ENCODE data around the gene TADA1.

DNA sequence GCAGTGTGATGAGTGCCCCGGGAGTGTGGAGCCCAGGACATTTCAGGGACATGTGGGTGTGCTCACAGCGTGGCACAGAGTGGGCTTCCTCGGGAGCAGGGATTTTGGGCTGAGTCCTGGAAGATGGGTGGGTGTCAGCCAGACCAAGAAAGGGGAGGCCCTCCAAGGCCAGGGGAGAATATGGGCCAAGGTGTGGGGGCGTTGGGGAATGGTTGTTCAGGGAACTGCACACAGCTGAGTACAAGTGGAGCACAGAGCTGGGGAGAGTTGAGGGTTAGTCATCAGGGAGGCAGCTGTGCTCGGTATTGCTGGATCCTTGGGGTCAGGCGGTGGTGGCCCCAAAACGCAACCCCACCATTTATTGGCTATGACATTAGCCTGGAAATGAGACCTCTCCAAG is 31.3 kb downstream of the TADA1 start:
- TF ChIP-seq, protein P1, sequence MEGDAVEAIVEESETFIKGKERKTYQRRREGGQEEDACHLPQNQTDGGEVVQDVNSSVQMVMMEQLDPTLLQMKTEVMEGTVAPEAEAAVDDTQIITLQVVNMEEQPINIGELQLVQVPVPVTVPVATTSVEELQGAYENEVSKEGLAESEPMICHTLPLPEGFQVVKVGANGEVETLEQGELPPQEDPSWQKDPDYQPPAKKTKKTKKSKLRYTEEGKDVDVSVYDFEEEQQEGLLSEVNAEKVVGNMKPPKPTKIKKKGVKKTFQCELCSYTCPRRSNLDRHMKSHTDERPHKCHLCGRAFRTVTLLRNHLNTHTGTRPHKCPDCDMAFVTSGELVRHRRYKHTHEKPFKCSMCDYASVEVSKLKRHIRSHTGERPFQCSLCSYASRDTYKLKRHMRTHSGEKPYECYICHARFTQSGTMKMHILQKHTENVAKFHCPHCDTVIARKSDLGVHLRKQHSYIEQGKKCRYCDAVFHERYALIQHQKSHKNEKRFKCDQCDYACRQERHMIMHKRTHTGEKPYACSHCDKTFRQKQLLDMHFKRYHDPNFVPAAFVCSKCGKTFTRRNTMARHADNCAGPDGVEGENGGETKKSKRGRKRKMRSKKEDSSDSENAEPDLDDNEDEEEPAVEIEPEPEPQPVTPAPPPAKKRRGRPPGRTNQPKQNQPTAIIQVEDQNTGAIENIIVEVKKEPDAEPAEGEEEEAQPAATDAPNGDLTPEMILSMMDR (IDR thresholded peaks at IDR 0.05; ENCODE audit: low read depth, low read length) = no peak
- TF ChIP-seq EZH2phosphoT487 (IDR thresholded peaks at IDR 0.05; ENCODE audit: low read depth) = no peak

Measured in OCI-LY3 (cell line).